Erythroblast (primary cell): ENCODE results near the gene SPTBN1.

Experiments
- DNase-seq, 2 experiments: peaks; one replicate each; lab custom pipeline; 2025; lab: John Stamatoyannopoulos, UW
- GATA1 ChIP-seq: IDR thresholded peaks from 2 replicates; pipeline ENCODE4 v1.6.1; 2011; ENCODE audit warnings: low read depth, mild to moderate bottlenecking, control low read depth, low read length, moderate library complexity
- POLR2A ChIP-seq: IDR thresholded peaks from 2 replicates; pipeline ENCODE4 v1.6.1; 2011; ENCODE audit warnings: mild to moderate bottlenecking, low read length

Gene SPTBN1

GRCh38 chr2:54624591-54625071 lies 168.5 kb downstream of the SPTBN1 start:
- no peak for DNase-seq

DNA sequence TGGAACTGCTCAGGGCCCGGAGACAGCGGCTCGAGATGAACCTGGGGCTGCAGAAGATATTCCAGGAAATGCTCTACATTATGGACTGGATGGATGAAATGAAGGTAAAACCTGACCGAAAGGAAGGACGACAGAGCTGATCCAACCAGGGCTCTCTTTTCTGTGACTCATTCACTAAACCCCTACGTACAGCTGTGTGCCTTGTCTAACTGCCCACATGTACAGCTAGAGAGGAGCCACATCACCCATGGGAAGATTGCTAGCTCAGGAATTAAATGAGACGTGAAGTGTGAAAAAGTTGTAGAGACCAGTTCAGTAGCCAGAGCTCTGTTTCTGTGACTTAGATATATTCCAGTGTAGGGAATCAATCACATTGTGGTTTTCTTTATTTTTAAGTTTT lies 170.0 kb downstream of the SPTBN1 start:
- TF ChIP-seq POLR2A (no peak), GATA1 (no peak)
- no peak for DNase-seq

More at GRCh38 chr2:54624591-54625071, 168.5 kb downstream of the SPTBN1 start:
- TF ChIP-seq GATA1 (no peak), POLR2A (no peak)

GRCh38 chr2:54626884-54627283 lies 170.8 kb downstream of the SPTBN1 start:
- TF ChIP-seq GATA1 (no peak), POLR2A (no peak)
- DNase-seq: no peak

GRCh38 chr2:54627973-54628372 lies 171.8 kb downstream of the SPTBN1 start:
- TF ChIP-seq GATA1 (no peak), POLR2A (no peak)
- DNase-seq: no peak

DNA sequence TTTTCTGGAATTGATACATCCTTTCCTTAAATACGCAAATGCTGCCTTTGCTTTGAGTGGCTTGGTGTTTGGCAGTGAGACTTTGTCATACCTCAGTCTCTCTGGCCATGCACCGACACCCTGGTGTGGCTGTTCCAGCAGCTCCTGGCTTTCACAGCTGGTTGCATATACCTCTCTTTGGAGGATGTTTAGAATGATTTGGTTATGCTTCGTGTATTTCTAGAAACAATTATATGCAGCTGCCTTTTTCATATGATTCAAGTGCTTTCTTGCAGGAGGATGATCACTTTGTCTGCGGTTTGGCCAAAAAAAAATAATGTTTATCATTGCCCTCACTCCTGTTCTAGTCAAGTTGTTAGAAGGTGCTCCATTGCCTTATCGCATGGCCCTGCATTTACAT lies 172.3 kb downstream of the SPTBN1 start:
- TF ChIP-seq GATA1 (no peak), POLR2A (no peak)
- DNase-seq: no peak

GRCh38 chr2:54628957-54629356 lies 172.8 kb downstream of the SPTBN1 start:
- no peak for DNase-seq
- TF ChIP-seq GATA1: no peak
- no peak for TF ChIP-seq POLR2A

DNA sequence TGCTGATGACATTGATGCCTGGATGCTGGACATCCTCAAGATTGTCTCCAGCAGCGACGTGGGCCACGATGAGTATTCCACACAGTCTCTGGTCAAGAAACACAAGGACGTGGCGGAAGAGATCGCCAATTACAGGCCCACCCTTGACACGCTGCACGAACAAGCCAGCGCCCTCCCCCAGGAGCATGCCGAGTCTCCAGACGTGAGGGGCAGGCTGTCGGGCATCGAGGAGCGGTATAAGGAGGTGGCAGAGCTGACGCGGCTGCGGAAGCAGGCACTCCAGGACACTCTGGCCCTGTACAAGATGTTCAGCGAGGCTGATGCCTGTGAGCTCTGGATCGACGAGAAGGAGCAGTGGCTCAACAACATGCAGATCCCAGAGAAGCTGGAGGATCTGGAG lies 173.3 kb downstream of the SPTBN1 start:
- TF ChIP-seq GATA1 (no peak), POLR2A (no peak)
- no peak for DNase-seq

GRCh38 chr2:54629914-54630857 lies 174.1 kb downstream of the SPTBN1 start:
- DNase-seq: no peak

GRCh38 chr2:54630858-54631497 lies 174.9 kb downstream of the SPTBN1 start:
- no peak for TF ChIP-seq GATA1
- no peak for TF ChIP-seq POLR2A
- no peak for DNase-seq

More at GRCh38 chr2:54629914-54630857, 174.1 kb downstream of the SPTBN1 start:
- no peak for TF ChIP-seq POLR2A
- TF ChIP-seq GATA1: no peak

- DNase-seq: no peak
- no peak for TF ChIP-seq POLR2A
- TF ChIP-seq GATA1: no peak
Observed at GRCh38 chr2:54631755-54632154, 175.6 kb downstream of the SPTBN1 start.

- TF ChIP-seq POLR2A: no peak
- no peak for TF ChIP-seq GATA1
Observed at GRCh38 chr2:54632733-54633692, 176.9 kb downstream of the SPTBN1 start.

GRCh38 chr2:54634021-54634420 lies 177.9 kb downstream of the SPTBN1 start:
- TF ChIP-seq GATA1 (no peak), POLR2A (no peak)
- DNase-seq: no peak

More at GRCh38 chr2:54632733-54633692, 176.9 kb downstream of the SPTBN1 start:
- DNase-seq: no peak

- TF ChIP-seq POLR2A (no peak), GATA1 (no peak)
- DNase-seq: no peak
Observed at GRCh38 chr2:54634564-54635511, 178.7 kb downstream of the SPTBN1 start.
